Measurements from ENCODE around the gene ITIH1.

DNA sequence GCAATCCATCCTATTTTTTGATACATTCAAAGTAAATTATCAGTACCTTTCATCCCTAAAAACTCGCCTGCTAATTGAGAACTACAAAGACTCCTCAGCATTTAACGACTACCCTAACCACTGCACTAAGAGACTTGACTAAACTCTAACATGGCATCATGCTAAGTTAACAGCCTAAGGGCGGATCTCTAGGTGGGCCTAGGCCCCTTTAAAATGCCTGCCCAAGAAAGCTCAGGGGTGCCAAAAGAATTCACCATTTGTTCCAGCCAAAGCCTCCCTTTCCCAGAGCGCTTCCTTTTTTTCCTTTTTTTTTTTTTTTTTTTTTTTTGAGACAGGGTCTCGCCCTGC, 6.1 kb upstream of the ITIH1 start:
- TF ChIP-seq, protein P1, sequence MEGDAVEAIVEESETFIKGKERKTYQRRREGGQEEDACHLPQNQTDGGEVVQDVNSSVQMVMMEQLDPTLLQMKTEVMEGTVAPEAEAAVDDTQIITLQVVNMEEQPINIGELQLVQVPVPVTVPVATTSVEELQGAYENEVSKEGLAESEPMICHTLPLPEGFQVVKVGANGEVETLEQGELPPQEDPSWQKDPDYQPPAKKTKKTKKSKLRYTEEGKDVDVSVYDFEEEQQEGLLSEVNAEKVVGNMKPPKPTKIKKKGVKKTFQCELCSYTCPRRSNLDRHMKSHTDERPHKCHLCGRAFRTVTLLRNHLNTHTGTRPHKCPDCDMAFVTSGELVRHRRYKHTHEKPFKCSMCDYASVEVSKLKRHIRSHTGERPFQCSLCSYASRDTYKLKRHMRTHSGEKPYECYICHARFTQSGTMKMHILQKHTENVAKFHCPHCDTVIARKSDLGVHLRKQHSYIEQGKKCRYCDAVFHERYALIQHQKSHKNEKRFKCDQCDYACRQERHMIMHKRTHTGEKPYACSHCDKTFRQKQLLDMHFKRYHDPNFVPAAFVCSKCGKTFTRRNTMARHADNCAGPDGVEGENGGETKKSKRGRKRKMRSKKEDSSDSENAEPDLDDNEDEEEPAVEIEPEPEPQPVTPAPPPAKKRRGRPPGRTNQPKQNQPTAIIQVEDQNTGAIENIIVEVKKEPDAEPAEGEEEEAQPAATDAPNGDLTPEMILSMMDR (IDR thresholded peaks at IDR 0.05), result no peak
- TF ChIP-seq EP300 (IDR thresholded peaks at IDR 0.05), result no peak
